Activated T-cell treated with anti-CD3 and anti-CD28 coated beads, Interleukin-2, amount 50 U/mL, for 24 hours (primary cell): Measurements from ENCODE around the gene EZH1.

Experiments used
- DNase-seq: peaks from one replicate; pipeline ENCODE4 v3.0.0-alpha.2; 2020
- H3K27ac Mint-ChIP-seq: 2 replicates; pipeline ENCODE4 v1.8.0; 2020; ENCODE audit warnings: mild to moderate bottlenecking, mixed read lengths
- H3K27me3 Mint-ChIP-seq: 2 replicates; pipeline ENCODE4 v1.8.0; 2020; ENCODE audit warnings: mixed read lengths
- H3K36me3 Mint-ChIP-seq: 2 replicates; pipeline ENCODE4 v1.8.0; 2020; ENCODE audit warnings: low read depth, mixed read lengths
- H3K4me1 Mint-ChIP-seq: 2 replicates; pipeline ENCODE4 v1.8.0; 2020; ENCODE audit warnings: low read depth, mixed read lengths
- H3K4me3 Mint-ChIP-seq: 2 replicates; pipeline ENCODE4 v1.8.0; 2020; ENCODE audit warnings: mild to moderate bottlenecking, moderate library complexity, mixed read lengths
- H3K9me3 Mint-ChIP-seq: 2 replicates; pipeline ENCODE4 v1.8.0; 2020; ENCODE audit warnings: mixed read lengths

The EZH1 gene

DNA sequence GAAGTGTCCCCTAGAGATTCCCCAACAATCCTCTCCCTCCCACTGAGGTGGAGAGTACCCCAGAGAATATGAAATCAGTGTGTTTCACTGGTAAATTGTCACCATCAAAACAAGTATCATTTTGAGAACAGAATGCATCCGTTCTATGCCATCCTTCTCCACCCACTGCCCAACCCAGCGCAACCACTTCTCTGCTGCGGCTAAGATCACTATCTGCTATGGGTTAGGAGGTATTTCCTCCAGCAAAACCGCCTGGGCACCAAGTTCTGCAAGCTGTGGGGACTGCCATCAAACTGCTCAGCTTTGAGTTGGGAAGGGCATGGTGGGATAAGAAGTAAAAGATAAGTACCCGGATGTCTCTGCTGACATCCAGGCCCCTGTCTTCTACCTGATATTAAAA, 38.1 kb downstream of the EZH1 start:
- H3K9me3 Mint-ChIP-seq = no peaks in the 10 kb centered on the region
- no peak overlapping the region for H3K27ac Mint-ChIP-seq
- DNase-seq = peak; percentile 53
- H3K4me1 Mint-ChIP-seq = peaks cover 33% of the 10 kb centered on the region
- no peak overlapping the region for H3K4me3 Mint-ChIP-seq
- H3K36me3 Mint-ChIP-seq = peaks cover 99% of the 10 kb centered on the region
- no peaks in the 10 kb centered on the region for H3K27me3 Mint-ChIP-seq

- DNase-seq = no peak
- Mint-ChIP-seq H3K36me3 (peaks cover 99% of the 10 kb centered on the region), H3K4me3 (no peak overlapping the region), H3K27me3 (no peaks in the 10 kb centered on the region), H3K4me1 (peaks cover 33% of the 10 kb centered on the region), H3K27ac (peak overlapping the region; percentile 81), H3K9me3 (no peaks in the 10 kb centered on the region)
Measured at GRCh38 chr17:42704837-42705494, 39.9 kb downstream of the EZH1 start.

GRCh38 chr17:42704490-42704836, 40.4 kb downstream of the EZH1 start:
- no peaks in the 10 kb centered on the region for H3K27me3 Mint-ChIP-seq
- no peaks in the 10 kb centered on the region for H3K9me3 Mint-ChIP-seq
- peaks cover 97% of the 10 kb centered on the region for H3K36me3 Mint-ChIP-seq
- H3K4me3 Mint-ChIP-seq = peak overlapping the region; percentile 5
- DNase-seq = no peak
- H3K27ac Mint-ChIP-seq = peak overlapping the region; percentile 81
- peaks cover 33% of the 10 kb centered on the region for H3K4me1 Mint-ChIP-seq

- H3K9me3 Mint-ChIP-seq = no peaks in the 10 kb centered on the region
- no peaks in the 10 kb centered on the region for H3K27me3 Mint-ChIP-seq
- H3K4me1 Mint-ChIP-seq = peaks cover 25% of the 10 kb centered on the region
- no peak overlapping the region for H3K4me3 Mint-ChIP-seq
- peaks cover 82% of the 10 kb centered on the region for H3K36me3 Mint-ChIP-seq
- DNase-seq = no peak
- no peak overlapping the region for H3K27ac Mint-ChIP-seq
Measured at GRCh38 chr17:42702446-42702845, 42.4 kb downstream of the EZH1 start.

- Mint-ChIP-seq H3K9me3 (no peaks in the 10 kb centered on the region), H3K27ac (no peak overlapping the region), H3K27me3 (no peaks in the 10 kb centered on the region), H3K36me3 (peaks cover 69% of the 10 kb centered on the region), H3K4me1 (peaks cover 14% of the 10 kb centered on the region), H3K4me3 (no peak overlapping the region)
- DNase-seq = no peak
Measured at GRCh38 chr17:42700586-42701289, 44.1 kb downstream of the EZH1 start.

DNA sequence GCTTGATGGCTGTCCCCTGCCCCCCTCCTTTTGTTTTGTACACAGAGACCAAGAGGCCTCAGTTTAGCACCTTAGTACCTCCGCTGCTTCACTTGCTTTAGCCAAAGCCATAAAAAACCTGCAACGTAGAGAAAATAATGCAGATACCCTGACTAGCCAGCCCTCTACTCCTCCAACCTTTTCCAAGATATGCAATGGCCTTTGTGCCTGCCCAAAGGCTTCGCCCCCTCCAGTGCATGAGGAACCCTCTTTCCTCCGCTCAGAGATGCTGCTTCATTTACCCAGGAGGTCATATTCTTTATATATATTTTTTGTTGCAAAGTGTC, 45.5 kb downstream of the EZH1 start:
- Mint-ChIP-seq H3K4me3 (no peak overlapping the region), H3K36me3 (peaks cover 58% of the 10 kb centered on the region), H3K9me3 (no peaks in the 10 kb centered on the region), H3K4me1 (peaks cover 4% of the 10 kb centered on the region), H3K27ac (no peak overlapping the region), H3K27me3 (no peaks in the 10 kb centered on the region)
- no peak for DNase-seq

DNA sequence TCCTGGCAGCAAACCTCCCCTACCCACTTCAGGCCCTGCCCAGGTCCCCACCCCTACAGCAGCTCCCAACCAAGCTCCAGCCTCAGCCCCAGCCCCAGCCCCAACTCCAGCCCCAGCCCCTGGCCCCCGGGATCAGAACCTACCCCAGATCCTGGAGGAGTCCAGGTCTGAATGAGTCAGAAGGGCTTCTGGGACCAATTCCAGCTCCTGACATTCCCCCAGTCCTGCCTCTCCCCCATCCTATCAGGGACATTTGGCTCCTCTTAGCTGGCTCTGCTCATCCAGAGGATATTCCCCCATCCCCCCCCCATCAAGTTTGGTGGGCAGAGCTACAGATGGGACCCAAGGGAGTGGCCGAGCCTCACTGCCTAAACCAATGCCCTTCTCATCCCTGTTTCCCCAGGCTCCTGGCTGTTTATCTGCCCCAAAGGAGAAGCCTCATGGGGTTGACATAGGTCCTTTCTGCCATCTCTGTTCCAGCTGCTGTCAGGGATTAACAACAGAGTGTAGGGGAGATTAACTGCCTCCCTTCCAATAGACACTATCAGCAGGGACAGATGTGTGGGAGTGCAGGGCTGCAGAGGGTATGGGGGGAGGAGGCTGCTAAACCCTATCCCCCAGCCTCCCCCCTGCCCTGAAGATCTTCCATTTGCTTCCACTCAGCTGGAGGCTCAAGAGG, 46.0 kb downstream of the EZH1 start:
- peak; percentile 16 for DNase-seq
- H3K4me3 Mint-ChIP-seq = no peak overlapping the region
- no peaks in the 10 kb centered on the region for H3K27me3 Mint-ChIP-seq
- H3K36me3 Mint-ChIP-seq = peaks cover 53% of the 10 kb centered on the region
- peaks cover under 1% of the 10 kb centered on the region for H3K4me1 Mint-ChIP-seq
- H3K27ac Mint-ChIP-seq = no peak overlapping the region
- H3K9me3 Mint-ChIP-seq = no peaks in the 10 kb centered on the region

- no peak overlapping the region for H3K4me3 Mint-ChIP-seq
- peaks cover 38% of the 10 kb centered on the region for H3K36me3 Mint-ChIP-seq
- H3K27me3 Mint-ChIP-seq = no peaks in the 10 kb centered on the region
- H3K27ac Mint-ChIP-seq = no peak overlapping the region
- no peaks in the 10 kb centered on the region for H3K9me3 Mint-ChIP-seq
- peak; percentile 17 for DNase-seq
- no peaks in the 10 kb centered on the region for H3K4me1 Mint-ChIP-seq
Measured at GRCh38 chr17:42697108-42697811, 47.6 kb downstream of the EZH1 start.

DNA sequence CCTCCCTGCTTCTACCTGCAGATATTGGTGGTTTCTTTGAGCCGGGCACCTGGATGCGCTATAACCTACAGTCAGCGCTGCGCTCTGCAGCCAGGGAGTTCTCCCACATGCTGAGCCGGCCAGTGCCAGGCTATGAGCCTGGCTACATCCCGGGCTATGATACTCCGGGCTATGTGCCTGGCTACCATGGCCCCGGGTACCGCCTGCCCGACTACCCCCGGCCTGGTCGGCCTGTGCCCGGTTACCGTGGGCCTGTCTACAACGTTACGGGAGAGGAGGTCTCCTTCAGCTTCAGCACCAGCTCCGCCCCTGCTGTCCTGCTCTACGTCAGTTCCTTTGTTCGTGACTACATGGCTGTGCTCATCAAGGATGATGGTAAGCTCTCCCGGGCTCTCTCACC, 49.3 kb downstream of the EZH1 start:
- H3K36me3 Mint-ChIP-seq = peaks cover 20% of the 10 kb centered on the region
- H3K27ac Mint-ChIP-seq = no peak overlapping the region
- no peaks in the 10 kb centered on the region for H3K27me3 Mint-ChIP-seq
- H3K4me1 Mint-ChIP-seq = no peaks in the 10 kb centered on the region
- no peak overlapping the region for H3K4me3 Mint-ChIP-seq
- H3K9me3 Mint-ChIP-seq = no peaks in the 10 kb centered on the region
- DNase-seq = peak; percentile 16

DNA sequence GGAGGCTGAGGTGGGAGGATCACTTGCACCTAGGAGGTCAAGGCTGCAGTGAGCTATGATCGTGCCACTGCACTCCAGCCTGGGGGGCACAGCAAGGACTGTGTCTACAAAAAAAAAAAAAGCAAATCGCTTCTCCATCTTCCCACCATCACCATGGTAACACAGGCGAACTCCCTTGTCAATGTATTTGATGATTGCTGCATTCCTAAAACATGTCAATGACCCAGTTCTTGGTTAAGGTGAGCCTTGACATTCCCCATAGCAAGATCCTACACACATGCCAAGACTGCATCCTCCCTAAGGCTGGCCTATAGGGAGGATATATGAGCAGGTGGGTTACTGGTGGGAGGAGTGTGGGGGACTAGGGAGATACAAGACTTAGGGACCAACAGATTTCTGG, 50.3 kb downstream of the EZH1 start:
- H3K36me3 Mint-ChIP-seq = peaks cover 12% of the 10 kb centered on the region
- H3K27me3 Mint-ChIP-seq = no peaks in the 10 kb centered on the region
- H3K4me1 Mint-ChIP-seq = no peaks in the 10 kb centered on the region
- H3K27ac Mint-ChIP-seq = no peak overlapping the region
- H3K9me3 Mint-ChIP-seq = no peaks in the 10 kb centered on the region
- no peak for DNase-seq
- H3K4me3 Mint-ChIP-seq = no peak overlapping the region

- no peak for DNase-seq
- Mint-ChIP-seq H3K4me1 (no peaks in the 10 kb centered on the region), H3K4me3 (no peak overlapping the region), H3K9me3 (no peaks in the 10 kb centered on the region), H3K27ac (no peak overlapping the region), H3K36me3 (peaks cover 6% of the 10 kb centered on the region), H3K27me3 (peaks cover 3% of the 10 kb centered on the region)
Measured at GRCh38 chr17:42692489-42692888, 52.4 kb downstream of the EZH1 start.

DNA sequence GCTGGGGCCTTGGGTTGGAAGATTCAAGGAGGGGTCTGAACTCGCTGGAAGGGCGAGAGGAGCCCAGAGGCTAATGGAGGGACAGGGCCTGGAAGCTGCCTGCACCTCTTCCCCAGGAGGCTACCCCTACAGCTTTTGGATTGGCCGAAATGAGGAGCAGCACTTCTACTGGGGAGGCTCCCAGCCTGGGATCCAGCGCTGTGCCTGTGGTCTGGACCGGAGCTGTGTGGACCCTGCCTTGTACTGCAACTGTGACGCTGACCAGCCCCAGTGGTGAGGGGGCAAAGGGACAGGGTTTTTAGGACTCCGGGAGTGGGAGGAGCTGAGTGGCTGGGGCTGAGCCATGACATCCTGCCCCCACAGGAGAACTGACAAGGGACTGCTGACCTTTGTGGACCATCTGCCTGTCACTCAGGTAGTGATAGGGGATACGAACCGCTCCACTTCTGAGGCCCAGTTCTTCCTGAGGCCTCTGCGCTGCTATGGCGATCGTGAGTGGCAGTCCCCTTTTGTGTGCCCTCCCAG, 53.8 kb downstream of the EZH1 start:
- Mint-ChIP-seq H3K27ac (no peak overlapping the region), H3K27me3 (peaks cover 3% of the 10 kb centered on the region), H3K4me3 (no peak overlapping the region), H3K4me1 (no peaks in the 10 kb centered on the region), H3K36me3 (peaks cover 6% of the 10 kb centered on the region), H3K9me3 (no peaks in the 10 kb centered on the region)
- DNase-seq = no peak

- Mint-ChIP-seq H3K4me1 (no peaks in the 10 kb centered on the region), H3K9me3 (no peaks in the 10 kb centered on the region), H3K4me3 (no peak overlapping the region), H3K27me3 (peaks cover 3% of the 10 kb centered on the region), H3K36me3 (peaks cover 1% of the 10 kb centered on the region), H3K27ac (no peak overlapping the region)
- DNase-seq = no peak
Measured at GRCh38 chr17:42690596-42690995, 54.2 kb downstream of the EZH1 start.

DNA sequence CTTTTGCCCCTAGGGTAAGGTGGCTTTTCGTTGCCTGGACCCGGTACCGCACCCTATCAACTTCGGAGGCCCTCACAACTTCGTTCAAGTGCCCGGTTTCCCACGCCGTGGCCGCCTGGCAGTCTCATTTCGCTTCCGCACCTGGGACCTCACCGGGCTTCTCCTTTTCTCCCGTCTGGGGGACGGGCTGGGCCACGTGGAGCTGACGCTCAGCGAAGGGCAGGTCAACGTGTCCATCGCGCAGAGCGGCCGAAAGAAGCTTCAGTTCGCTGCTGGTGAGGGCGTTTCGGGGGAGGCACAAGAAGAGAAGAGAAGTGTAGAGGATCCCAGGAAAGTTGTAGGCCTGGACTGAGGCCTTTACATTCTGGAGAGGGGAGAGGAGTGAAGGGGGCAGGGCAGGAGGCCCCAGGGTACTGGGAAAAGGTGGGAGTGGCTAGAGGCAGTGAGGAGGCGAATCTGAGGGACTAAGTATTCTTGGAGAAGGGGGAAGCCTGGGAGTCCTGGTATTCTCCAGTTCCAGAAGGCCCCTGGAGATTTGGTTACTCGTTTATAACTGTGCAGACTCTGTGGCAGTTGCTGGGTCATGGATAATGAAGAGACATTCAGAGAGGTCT, 57.0 kb downstream of the EZH1 start:
- Mint-ChIP-seq H3K27me3 (peaks cover 20% of the 10 kb centered on the region), H3K4me3 (no peak overlapping the region), H3K9me3 (no peaks in the 10 kb centered on the region), H3K27ac (no peak overlapping the region), H3K36me3 (no peaks in the 10 kb centered on the region), H3K4me1 (peaks cover 10% of the 10 kb centered on the region)
- DNase-seq = no peak
